NB4 (cell line): ENCODE data around the gene IQGAP2.

Source experiments
- POLR2A ChIP-seq: IDR thresholded peaks from 2 replicates; pipeline ENCODE4 v1.6.1; 2011; ENCODE audit warnings: mild to moderate bottlenecking; ENCODE audit not compliant: insufficient read length; ENCODE audit errors: extremely low read depth
- TF ChIP-seq, protein P1 (sequence below): IDR thresholded peaks from one replicate; pipeline ENCODE4 v1.5.1; 2012; ENCODE audit warnings: low read depth, low read length

DNA sequence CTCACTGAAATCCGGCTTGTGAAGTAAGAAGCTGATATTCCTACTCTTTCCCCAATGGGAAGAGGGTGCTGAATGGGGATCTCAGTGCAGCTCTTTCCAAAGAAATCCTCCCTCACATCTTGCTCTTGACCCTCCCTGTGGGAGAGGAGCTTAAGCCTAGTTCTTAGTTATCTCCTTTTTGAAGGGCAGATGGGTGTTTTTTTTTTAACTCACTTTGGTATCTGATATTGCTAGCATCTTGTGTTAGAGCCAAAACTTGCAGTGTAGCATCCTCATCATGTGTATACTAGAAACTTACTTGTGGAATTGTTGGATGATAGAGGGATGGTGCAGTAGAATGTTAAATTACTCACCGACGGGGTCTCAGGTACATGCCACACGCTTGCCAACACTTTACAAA, 129.9 kb downstream of the IQGAP2 start:
- TF ChIP-seq, protein P1, sequence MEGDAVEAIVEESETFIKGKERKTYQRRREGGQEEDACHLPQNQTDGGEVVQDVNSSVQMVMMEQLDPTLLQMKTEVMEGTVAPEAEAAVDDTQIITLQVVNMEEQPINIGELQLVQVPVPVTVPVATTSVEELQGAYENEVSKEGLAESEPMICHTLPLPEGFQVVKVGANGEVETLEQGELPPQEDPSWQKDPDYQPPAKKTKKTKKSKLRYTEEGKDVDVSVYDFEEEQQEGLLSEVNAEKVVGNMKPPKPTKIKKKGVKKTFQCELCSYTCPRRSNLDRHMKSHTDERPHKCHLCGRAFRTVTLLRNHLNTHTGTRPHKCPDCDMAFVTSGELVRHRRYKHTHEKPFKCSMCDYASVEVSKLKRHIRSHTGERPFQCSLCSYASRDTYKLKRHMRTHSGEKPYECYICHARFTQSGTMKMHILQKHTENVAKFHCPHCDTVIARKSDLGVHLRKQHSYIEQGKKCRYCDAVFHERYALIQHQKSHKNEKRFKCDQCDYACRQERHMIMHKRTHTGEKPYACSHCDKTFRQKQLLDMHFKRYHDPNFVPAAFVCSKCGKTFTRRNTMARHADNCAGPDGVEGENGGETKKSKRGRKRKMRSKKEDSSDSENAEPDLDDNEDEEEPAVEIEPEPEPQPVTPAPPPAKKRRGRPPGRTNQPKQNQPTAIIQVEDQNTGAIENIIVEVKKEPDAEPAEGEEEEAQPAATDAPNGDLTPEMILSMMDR: no peak
- TF ChIP-seq POLR2A: no peak
